Prostate gland (tissue), 2 donors: ENCODE results near the gene OGDHL.

ENCODE experiments used
- CTCF ChIP-seq, 4 experiments: fragments of 200-600 bp in 2 of 4; fragments of 450-650 bp in 2 of 4; sonication (generic) in 2 of 4; IDR thresholded peaks; 1 replicate in 3 of 4; 2 replicates in 1 of 4; pipeline ENCODE4 v1.5.1; 2016 to 2019; ENCODE audit warnings: antibody characterized with exemption in 4 of 4, mild to moderate bottlenecking in 2 of 4, moderate library complexity in 2 of 4
- POLR2A ChIP-seq: fragments of 450-650 bp; IDR thresholded peaks from one replicate; pipeline ENCODE4 v1.6.1; 2016; ENCODE audit warnings: antibody characterized with exemption, mild to moderate bottlenecking

- no peak for TF ChIP-seq CTCF (IDR thresholded peaks at IDR 0.05)
- TF ChIP-seq POLR2A, result no peak
Observed at GRCh38 chr10:49744924-49745605, 17.1 kb downstream of the OGDHL start.
